Posterior cingulate gyrus (tissue), 11 donors: Measurements from ENCODE around the gene TTC31.
A peak's percentile ranks its signal among the peaks of the same experiment; 100 is the strongest.
"Not testable (repeated sequence)": the region's sequence is repeated elsewhere in the genome, so short reads cannot be mapped to it uniquely, and the experiment has no call there.

ENCODE experiments used
- DNase-seq, 10 donors: peaks; one replicate each; pipeline versions ENCODE4 v3.0.0 to v3.0.0-alpha.2; 2020 to 2021; ENCODE audit warnings: mixed read lengths in 3 of 10
- intact Hi-C: fragments of 100-400 bp; cut with DNase I; formaldehyde crosslinking; loops from one replicate; pipeline ENCODE4 v1.15.1; 2023

The TTC31 gene

DNA sequence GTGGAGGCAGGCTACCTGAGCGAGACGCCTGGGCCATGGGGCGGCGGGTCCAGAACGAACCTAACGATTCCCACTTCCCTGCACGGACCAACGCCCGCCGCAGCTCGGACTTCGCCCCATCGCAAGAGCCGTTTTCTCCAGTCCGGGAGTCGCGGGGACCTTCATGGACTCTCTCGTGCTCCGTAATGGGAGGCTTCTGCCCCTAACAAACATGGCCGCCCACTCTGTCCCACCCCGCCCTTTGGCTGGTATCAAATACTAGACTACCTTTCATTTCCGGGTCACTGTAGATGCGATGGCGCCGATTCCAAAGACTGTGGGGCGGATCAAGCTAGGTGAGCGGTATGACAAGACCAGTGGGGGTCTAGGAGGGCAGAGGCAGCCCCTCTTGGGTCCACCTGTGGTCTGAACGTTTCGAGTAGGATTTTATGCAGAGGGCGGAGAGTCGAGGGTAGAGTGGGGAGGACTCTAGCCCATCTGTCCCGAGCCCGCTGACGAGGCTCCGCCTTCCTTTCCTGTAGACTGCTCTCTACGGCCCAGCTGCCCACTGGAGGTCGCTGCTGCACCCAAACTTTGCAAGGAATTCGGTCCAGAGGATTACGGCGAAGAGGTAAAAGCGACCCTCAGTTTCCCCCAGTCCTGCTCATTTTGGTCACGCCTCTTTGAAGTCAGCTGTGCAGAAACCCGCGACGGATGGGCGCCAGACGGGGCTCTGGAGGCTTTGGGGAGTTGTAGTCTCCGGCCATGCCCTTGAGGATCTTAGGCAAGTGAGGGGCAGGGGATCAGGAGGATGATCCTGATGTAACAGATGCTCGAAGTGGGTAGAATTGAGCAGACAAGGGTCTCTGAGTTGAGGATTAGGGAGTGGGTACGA, at the start of gene TTC31, which contains the start of gene CCDC142:
Gene TTC31 (plus strand): TSS at position 281 of the 874 bp plus-strand sequence. CDS start 15 bp downstream, at position 296.
Gene CCDC142 (minus strand): TSS at position 198 of the 874 bp plus-strand sequence. CDS start 161 bp downstream, at position 37.
- DNase-seq = peak; percentile 90 to 99 (median 94)

GRCh38 chr2:74436111-74436805, 46.6 kb upstream of the TTC31 start:
- peak in 2 of 10 donors; percentile 62 to 82 for DNase-seq
- intact Hi-C loops = no loop called here

More for the DNA sequence above, at the start of gene TTC31, which contains the start of gene CCDC142:
- intact Hi-C loops = loop anchor here (1.0 kb wide), 4 partner anchors 24 to 104 kb away; partner anchors contain the start of genes AUP1, HTRA2, INO80B and PCGF1

DNA sequence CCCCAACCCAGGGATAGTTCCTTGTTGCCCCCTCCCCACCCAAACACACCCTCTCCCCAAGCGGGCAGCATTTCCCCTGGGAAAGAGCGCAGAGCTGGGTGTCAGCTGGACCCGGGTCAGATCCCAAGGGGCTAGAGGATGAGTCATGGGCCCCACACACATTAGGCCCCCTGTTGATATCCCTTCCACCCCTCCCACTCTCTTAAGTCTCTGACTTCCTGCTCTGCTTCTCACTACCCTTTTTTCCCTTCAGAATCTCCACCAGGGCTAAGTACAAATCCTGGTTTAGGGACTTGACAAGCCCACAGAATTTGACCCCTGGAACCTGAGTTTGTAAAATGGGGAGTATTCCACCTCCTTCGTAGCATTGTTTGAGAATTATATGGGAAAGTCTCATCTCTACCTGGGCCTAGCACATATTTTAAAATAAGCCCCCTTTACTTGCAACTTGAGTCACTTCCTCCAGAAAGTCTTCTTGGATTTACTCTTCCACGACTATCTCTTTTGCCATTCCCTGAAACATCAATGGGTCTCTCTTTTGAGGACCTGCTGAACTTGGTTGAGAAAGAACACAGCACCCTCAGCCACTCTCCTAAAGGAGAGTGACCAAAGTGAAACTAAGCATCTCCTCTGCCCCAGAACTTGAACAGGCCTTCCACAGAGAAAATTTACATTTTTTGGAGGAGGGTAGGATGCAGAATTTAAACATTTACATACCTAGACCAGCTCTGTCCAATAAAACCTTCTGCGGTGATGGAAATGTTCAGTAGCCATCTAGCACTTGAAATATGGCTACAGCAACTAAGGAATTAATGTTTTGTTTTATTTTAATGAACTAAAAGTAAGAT, 45.8 kb upstream of the TTC31 start:
- peak in 1 of 10 donors; percentile 34 for DNase-seq
- intact Hi-C loops = no loop called here

GRCh38 chr2:74438248-74438647, 44.6 kb upstream of the TTC31 start:
- intact Hi-C loops = no loop called here
- peak in 1 of 10 donors; percentile 11 for DNase-seq

GRCh38 chr2:74439373-74439772, 43.5 kb upstream of the TTC31 start:
- intact Hi-C loops = no loop called here
- DNase-seq = peak in 2 of 10 donors; percentile 66 to 75

- intact Hi-C loops = loop anchor here (2.0 kb wide), 1 partner anchor 15 kb away; the partner anchor contains the start of gene INO80B
- peak; percentile 77 to 98 (median 90) for DNase-seq
Measured at GRCh38 chr2:74439803-74440377, 43.0 kb upstream of the TTC31 start.

DNA sequence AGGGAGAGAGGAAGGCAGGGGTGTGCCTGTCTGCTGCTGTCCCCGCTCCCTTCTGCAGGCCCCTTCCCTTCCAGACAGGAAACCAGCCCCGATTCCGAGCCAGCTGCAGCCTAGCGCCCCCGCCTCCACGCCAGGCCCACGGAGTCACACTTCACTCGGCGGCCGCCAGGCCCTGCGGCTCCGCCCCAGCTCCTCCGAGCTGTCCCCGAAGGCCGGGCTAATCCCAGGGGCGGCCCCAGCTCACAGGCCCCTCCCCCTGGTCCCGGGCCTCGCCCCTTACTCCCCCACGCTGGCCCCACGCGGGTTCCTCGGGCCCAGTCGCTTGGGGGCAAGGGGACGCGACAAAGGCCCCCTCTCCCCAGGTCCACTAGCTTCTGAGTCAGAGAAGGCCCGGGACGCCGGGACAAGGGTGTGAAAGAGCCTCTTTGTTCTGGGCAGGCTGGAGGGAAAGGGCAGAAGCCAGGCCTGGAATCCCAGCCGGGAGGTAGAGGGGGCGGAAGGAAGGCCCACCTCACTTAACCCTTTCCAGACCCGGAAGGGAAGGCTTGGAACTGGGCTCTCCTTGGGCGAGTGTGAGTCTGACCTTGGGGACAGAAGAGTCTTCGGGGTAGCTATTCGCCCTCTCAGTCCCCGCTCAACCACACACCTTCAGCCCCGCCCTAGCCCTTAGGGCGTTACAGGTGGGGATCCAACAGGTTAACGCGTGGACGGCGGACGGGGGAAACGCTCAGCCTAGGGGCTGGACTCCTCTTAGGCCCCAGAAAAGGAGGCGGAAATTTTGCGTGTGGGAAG, 42.3 kb upstream of the TTC31 start:
- peak; percentile 79 to 99 (median 86) for DNase-seq
- intact Hi-C loops = loop anchor here (2.0 kb wide), 1 partner anchor 14 kb away; the partner anchor contains the start of gene INO80B

GRCh38 chr2:74441170-74441689, 41.7 kb upstream of the TTC31 start:
- intact Hi-C loops = loop anchor here (2.0 kb wide), 1 partner anchor 14 kb away; the partner anchor contains the start of gene INO80B
- peak in 3 of 10 donors; percentile 36 to 86 (median 80) for DNase-seq

GRCh38 chr2:74441690-74442482, 41.0 kb upstream of the TTC31 start, which contains the start of gene RTKN:
RTKN (minus strand) TSS chr2:74441937; CDS start chr2:74441816, 121 bp downstream.
- peak in 3 of 10 donors; percentile 40 to 83 (median 78) for DNase-seq

GRCh38 chr2:74442483-74443297, 40.2 kb upstream of the TTC31 start:
- intact Hi-C loops = not testable (repeated sequence)
- DNase-seq = peak in 1 of 10 donors; percentile 39

More at GRCh38 chr2:74441690-74442482, 41.0 kb upstream of the TTC31 start, which contains the start of gene RTKN:
- intact Hi-C loops = loop anchor here (2.0 kb wide), 1 partner anchor 13 kb away; the partner anchor contains the start of gene INO80B

DNA sequence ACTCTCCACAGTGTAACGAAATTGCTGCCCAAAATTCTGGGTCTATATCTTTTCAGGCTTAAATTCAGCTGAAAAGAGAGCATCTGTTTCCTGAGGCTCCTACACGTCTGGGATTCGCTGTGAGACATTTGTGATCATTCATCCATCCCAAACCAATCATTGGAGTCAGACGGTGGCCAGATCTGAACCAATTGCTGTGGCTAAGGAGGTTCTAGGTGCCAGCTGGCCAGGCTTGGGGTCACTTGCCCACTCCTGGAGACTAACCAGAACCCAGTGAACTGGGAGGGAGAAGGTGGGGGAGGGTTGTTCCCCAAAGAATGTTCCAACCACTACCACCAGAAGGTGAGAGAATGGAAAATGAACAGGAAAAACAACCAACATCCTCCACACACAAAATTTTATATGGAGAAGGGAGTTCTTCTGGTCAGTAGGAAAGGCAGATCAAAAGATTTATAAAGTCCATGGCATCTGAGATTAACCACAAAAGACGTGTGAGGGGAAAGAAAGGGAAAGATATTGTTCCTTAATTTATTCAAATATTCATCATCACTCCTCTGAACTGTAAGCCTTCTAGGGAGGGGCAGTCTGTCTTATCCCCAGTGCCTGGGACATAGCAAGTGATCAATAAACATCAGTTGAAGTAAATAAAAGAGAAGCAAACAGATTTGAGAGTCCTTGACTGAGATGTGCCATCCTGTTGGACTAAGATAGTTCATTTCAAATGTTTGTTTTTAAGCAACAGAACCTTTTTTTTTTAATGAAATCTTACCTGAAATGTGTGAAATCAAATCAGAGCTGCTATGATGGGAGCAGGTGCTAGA, 38.2 kb upstream of the TTC31 start:
- intact Hi-C loops = no loop called here
- peak in 2 of 10 donors; percentile 3 to 43 for DNase-seq

DNA sequence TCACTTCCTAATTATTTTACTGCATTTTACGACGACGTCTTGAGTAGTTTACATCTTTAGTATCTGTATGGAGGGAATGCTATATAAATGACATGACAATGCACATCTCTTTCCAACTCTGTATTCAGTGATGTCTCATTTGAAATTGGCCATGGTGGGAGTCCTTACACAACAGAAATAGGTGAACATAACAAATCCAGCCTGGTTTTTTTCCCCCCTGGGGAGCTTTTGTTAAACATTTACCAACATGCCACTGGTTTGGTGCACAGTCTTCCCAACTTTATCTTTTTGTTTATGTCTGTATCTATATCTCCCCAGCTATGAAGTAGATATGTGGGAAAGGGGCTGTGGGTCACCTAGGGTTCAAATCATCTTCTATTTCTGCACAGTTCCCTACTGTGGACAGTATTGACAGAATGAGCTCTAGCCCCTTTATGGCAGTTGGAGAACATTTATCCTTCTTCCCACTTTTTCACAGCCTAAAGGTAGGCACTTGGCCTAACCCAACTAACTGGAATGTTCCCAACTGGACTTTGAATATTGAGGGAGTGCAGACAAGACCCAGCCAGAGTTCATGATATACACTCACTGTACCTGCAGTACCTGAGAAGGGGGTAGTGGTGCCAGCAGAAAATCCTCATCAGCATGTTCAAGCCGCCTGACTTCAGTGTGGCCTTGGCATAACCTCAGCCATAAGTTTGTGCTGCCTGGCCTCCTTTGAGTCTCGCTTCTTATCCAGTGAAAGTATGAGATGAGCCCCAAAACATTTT, 35.5 kb upstream of the TTC31 start:
- DNase-seq = peak in 1 of 10 donors; percentile 18
- intact Hi-C loops = no loop called here

GRCh38 chr2:74448771-74449170, 34.1 kb upstream of the TTC31 start:
- intact Hi-C loops = no loop called here
- no peak for DNase-seq

- intact Hi-C loops = loop anchor here (5.0 kb wide), 1 partner anchor 68 kb away; the partner anchor contains the start of gene DCTN1
- no peak for DNase-seq
Measured at GRCh38 chr2:74450570-74451190, 32.2 kb upstream of the TTC31 start.
